ENCODE results near the gene SKP1. TPM values are rescaled to one million over a fixed set of nuclear protein-coding genes. Genes with fewer than 3 reads are reported as not detected.

Gene SKP1
- total RNA-seq, 1 donor from 2014 or later = 758 TPM

GRCh38 chr5:134204575-134204974, 27.8 kb upstream of the SKP1 start:
- Histone ChIP-seq H3K4me2 (no peak overlapping the region), H3K36me3 (peaks cover 40% of the 10 kb centered on the region), H3K27ac (no peak overlapping the region), H3K79me2 (ENCODE audit: low read depth) (peaks cover 100% of the 10 kb centered on the region), H2AFZ (replicated peaks) (no peak overlapping the region), H3K9ac (no peak overlapping the region), H3K9me3 (ENCODE audit: low read depth) (no peaks in the 10 kb centered on the region), H3K4me1 (no peaks in the 10 kb centered on the region), H3F3A (ENCODE audit: low read depth) (peaks cover 8% of the 10 kb centered on the region), H3K27me3 (no peaks in the 10 kb centered on the region), H3K4me3 (no peak overlapping the region), H4K20me1 (ENCODE audit: low read depth) (peaks cover 94% of the 10 kb centered on the region)
- Mint-ChIP-seq H3K27me3 (ENCODE audit: insufficient read depth, low read depth) (no peaks in the 10 kb centered on the region), H3K27ac (no peak overlapping the region), H3K9me3 (no peaks in the 10 kb centered on the region), H3K36me3 (peaks cover 43% of the 10 kb centered on the region), H3K4me3 (no peak overlapping the region), H3K4me1 (peaks cover 2% of the 10 kb centered on the region)
- TF ChIP-seq EZH2 (IDR thresholded peaks at IDR 0.05) = no peak
- no peak for TF ChIP-seq CTCF (IDR thresholded peaks at IDR 0.05)
- TF ChIP-seq EZH2phosphoT487 (IDR thresholded peaks at IDR 0.05) = no peak
- DNase-seq (ENCODE audit: low spot score) = no peak

GRCh38 chr5:134203630-134204029, 26.9 kb upstream of the SKP1 start:
- H3K4me2 ChIP-seq = no peak overlapping the region
- no peaks in the 10 kb centered on the region for H3K9me3 ChIP-seq (ENCODE audit: low read depth)
- no peak overlapping the region for H3K27ac ChIP-seq
- H3K9ac ChIP-seq = no peak overlapping the region
- H3K79me2 ChIP-seq (ENCODE audit: low read depth) = peaks cover 100% of the 10 kb centered on the region
- TF ChIP-seq CTCF (IDR thresholded peaks at IDR 0.05) = no peak
- no peak for TF ChIP-seq EZH2phosphoT487 (IDR thresholded peaks at IDR 0.05)
- no peak for TF ChIP-seq EZH2 (IDR thresholded peaks at IDR 0.05)
- no peak overlapping the region for H3K4me3 ChIP-seq
- no peak overlapping the region for H2AFZ ChIP-seq (replicated peaks)
- Mint-ChIP-seq H3K4me3 (no peak overlapping the region), H3K9me3 (no peaks in the 10 kb centered on the region), H3K27me3 (ENCODE audit: insufficient read depth, low read depth) (no peaks in the 10 kb centered on the region), H3K27ac (no peak overlapping the region), H3K4me1 (no peaks in the 10 kb centered on the region), H3K36me3 (peaks cover 44% of the 10 kb centered on the region)
- H3F3A ChIP-seq (ENCODE audit: low read depth) = peaks cover 8% of the 10 kb centered on the region
- no peaks in the 10 kb centered on the region for H3K27me3 ChIP-seq
- H3K36me3 ChIP-seq = peaks cover 49% of the 10 kb centered on the region
- no peak for DNase-seq (ENCODE audit: low spot score)
- no peaks in the 10 kb centered on the region for H3K4me1 ChIP-seq
- H4K20me1 ChIP-seq (ENCODE audit: low read depth) = peaks cover 89% of the 10 kb centered on the region

GRCh38 chr5:134195666-134196065, 18.9 kb upstream of the SKP1 start:
- no peaks in the 10 kb centered on the region for H3K4me1 Mint-ChIP-seq

More at GRCh38 chr5:134195666-134196065, 18.9 kb upstream of the SKP1 start:
- H3K27ac ChIP-seq = no peak overlapping the region
- no peaks in the 10 kb centered on the region for H3K4me1 ChIP-seq
- Mint-ChIP-seq H3K27me3 (ENCODE audit: insufficient read depth, low read depth) (no peaks in the 10 kb centered on the region), H3K27ac (no peak overlapping the region), H3K9me3 (no peaks in the 10 kb centered on the region), H3K4me3 (no peak overlapping the region), H3K36me3 (peaks cover 36% of the 10 kb centered on the region)
- H3K36me3 ChIP-seq = peaks cover 42% of the 10 kb centered on the region
- H3K9me3 ChIP-seq (ENCODE audit: low read depth) = no peaks in the 10 kb centered on the region
- H3K9ac ChIP-seq = no peak overlapping the region
- H3K79me2 ChIP-seq (ENCODE audit: low read depth) = peaks cover 24% of the 10 kb centered on the region
- TF ChIP-seq CTCF (IDR thresholded peaks at IDR 0.05) = no peak
- TF ChIP-seq EZH2phosphoT487 (IDR thresholded peaks at IDR 0.05) = no peak
- TF ChIP-seq EZH2 (IDR thresholded peaks at IDR 0.05) = no peak
- peaks cover 27% of the 10 kb centered on the region for H4K20me1 ChIP-seq (ENCODE audit: low read depth)
- H3K27me3 ChIP-seq = no peaks in the 10 kb centered on the region
- no peak overlapping the region for H3K4me3 ChIP-seq
- peaks cover 43% of the 10 kb centered on the region for H3F3A ChIP-seq (ENCODE audit: low read depth)
- no peak overlapping the region for H2AFZ ChIP-seq (replicated peaks)
- H3K4me2 ChIP-seq = no peak overlapping the region
- no peak for DNase-seq (ENCODE audit: low spot score)

All from neural progenitor cell (in vitro differentiated cells).